SHP77 treated with DMSO at 0.1 percent for 48 hours (cell line): ENCODE results near the gene PKN1.
"Not testable (repeated sequence)": the region's sequence is repeated elsewhere in the genome, so short reads cannot be mapped to it uniquely, and the experiment has no call there.

Experiments used
- DNase-seq: peaks from one replicate; lab custom pipeline; 2025; lab: John Stamatoyannopoulos, UW

PKN1 gene

DNA sequence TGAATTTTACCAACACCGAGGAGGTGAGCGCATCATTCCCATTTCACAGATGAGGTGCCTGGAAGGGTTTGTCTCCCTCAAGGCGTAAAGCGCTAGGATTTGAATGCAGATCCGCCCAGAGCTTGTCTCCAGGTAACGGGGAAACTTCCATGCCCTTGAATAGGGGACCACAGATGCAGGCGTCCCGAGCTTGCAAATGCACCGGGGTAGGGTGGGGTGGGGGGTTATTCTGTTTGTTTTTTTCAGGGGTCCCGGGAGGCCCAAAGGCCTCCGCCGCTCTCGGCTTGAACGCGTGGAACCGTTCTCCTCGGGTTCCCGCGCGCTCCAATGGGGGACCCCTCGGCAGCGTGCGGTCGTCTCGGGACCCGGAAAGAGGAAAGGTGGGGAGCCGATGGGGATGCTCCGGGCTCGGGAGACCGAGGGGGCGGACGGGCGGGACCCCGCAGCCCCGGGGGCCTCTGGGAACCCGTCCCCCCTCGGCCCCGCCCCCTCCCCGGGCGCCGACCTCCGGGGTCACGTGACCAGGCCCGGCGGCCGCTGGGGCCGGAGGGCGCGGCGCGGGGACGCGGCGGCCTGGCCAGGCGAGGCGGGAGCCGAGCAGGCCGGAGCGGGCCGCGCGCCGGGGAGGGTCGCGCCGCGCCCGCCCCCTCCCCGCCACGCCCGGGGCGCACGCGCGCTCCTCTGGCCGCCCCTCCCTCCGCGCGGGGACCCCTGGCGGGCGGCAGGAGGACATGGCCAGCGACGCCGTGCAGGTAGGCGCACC, at the start of gene PKN1:
PKN1 (plus strand) TSS at position 516 of the 763 bp plus-strand sequence; CDS start at position 732, 216 bp downstream.
- peak; percentile 7 for DNase-seq

DNA sequence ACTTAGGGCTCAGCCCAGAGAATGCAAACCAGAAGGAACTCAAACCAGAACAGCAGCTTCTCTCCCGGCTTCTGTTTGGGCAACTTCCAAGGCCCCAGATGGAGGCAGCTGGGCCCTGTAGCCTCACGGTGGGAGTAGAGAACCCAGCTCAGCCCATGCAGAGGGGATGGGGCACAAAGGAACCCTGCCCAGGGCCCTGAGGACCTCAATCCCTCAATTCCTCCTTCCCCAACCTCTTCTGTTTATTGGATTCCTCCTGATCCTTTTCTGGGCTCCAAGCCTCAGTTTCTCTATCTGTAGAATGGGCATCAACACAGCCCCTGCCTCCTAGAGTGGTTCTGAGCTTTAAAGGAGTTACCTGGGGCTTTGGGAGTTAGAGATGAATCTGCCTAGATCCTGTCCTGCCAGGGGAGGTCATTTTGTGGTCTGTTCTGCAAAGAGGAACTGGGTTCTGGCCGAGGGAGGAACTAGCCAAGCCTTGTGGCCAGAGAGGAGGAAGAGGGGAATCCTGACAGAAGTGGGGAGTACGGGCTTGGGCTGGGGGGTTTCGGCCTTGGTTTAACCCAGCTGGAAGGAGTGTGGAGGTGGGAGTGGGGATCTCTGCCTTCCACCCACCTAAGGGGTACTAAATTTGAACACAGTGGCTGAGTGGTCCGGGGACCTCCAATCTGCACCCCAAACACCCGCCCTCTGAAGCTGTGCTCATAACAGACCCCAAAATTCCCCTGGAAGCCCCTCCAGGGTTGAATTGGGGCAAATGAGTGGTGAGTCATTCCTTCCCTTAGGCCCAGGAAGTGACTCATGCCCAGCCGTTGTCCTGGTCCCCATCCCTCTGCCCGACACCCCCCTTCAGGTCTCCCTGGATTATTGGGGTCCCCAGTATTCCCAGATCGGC, 49.2 kb upstream of the PKN1 start:
- no peak for DNase-seq

DNA sequence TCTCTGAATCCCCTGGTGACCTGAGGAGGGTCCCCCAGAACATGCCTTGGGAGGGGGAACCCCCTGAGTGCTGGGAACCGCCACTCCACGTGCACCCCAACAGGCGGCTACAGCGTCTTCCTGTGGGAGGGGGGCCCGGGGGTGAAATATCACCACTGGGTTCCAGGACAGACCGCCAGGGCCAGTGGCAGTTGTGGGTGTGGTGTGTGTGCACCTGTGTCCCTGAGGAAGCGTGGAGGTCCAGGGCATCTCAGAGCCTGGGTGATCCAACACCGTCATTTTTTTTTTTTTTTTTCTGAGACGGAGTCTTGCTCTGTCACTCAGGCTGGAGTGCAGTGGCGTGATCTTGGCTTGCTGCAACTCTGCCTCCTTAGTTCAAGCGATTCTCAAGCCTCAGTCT, 47.6 kb upstream of the PKN1 start:
- DNase-seq, result no peak

DNA sequence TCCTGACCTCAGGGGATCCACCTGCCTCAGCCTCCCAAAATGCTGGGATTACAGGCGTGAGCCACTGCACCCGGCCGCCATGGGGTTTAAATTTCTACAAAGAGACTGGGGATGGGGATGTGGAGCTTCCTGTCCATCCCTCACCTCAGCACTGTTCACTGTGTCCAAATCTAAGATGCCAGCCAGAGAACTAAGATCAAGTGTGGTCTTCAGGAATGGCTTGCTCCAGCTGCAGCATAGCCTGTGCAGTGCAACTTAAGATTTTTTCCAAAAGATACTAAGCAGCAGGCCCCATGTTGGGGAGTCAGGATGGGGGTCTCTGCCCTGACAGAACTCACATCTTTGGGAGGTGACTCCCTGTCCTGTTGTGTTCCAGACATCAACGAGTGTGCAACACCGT, 42.6 kb upstream of the PKN1 start:
- DNase-seq, result no peak

DNA sequence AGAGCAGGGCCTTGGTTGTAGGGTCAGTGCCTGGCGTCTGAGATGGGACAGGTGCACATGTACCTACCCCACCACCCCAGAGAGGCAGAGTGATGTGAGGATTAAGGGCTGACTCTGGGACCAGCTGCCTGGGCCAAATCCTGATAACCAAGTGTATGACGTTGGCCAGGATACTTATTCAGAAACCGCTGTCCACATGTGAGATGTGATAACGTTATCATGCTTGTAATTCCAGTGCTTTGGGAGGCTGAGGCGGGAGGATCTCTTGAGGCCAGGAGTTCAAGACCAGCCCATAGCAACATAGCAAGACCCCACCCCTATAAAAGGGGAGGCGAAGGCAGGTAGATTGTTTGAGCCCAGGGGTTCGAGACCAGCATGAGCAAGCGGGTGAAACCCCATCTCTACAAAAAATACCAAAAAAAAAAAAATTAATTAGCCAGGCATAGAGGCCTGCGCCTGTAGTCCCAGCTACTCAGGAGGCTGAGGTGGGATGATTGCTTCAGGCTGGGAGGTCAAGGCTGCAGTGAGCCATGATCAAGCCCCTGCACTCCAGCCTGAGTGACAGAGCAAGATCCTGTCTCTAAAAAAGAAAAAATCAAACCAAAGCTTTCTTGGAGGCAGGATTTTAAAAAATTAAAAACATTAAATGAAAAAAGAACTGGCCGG, 41.8 kb upstream of the PKN1 start:
- no peak for DNase-seq

DNA sequence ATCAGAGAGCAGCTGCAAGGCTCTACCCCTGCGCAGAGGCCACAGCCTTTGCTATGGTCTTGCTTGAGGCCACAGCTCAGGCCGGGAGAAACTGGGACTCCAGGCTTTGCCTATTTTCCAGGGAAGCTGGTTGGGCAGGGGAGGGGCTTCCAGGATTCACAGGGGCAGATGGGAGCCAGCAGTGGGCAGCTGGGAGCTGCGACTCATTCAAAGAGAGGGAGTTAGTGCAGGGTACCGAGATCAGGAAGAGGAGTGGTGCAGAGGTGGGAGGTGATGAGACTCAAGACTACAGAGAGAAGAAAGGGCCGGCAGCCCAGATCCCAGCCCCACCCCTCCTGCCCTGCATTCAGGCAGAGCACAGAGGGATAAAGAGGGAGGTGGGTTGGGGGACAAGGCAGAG, 39.8 kb upstream of the PKN1 start:
- DNase-seq, result no peak

DNA sequence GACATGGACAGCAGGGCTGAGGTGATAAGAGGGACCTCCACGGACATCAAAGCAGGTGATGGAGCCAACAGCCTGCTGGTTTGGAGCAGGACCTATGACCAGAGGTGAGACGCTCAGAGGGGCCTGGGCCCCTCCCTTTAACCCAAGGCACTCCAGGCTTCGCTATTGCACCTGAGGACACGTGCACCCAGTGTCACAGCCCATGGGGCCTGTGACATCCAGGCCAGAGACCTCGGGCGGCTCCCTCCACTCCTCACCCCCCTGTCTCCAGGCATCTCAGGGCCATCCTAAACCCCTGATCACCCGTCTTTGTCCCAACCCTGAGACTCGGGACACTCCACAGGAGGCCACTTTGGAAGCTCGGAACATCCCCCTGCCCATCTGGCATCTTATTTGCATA, 38.9 kb upstream of the PKN1 start:
- DNase-seq, result no peak

DNA sequence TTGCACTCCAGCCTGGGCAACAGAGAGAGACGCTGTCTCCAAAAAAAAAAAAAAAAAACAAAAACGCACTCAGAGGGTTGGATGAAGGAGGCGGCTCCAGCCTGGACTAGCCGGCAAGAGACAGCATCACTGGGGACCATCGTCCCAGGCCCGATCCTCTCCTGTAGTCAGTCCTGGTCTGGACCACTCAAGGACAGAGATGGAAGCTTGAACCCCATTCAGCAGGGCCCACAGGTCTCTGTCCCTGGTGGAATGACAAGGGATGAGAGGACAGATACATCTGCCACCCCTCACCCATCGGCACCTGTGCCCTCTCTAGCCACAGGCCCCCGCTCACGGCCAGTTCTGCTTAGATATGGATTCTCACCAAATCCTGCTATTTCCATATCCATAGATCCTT, 37.8 kb upstream of the PKN1 start:
- DNase-seq, result no peak

DNA sequence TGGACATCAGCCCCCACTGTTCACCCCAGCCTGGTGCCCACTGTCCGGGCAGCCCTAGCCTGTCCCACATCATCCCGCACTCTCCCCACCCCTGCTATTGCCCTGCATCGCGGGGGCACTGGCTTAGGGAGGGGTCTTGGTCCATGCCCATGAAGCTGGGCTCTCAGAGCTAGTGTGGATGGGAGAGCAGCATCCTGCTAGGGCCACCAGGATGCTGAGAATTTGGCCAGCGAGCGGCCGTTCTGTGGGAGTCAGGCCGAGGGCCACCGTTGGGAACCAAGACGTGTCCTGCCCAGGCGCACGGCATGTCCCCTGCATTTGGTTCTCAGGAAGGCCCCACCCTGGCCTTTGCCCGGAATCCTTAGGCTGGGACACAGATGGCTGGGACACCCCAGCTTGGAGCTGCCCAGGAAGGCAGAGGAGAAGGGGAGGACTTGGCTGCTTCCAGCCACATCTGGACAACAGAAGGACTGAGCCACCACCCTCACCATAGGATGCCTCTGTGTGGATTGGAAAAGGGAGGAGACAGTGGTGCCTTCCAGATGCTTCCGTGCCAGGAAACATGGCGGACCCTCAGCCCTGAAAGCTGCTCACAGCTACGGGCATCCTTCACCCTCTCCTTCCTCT, 37.3 kb upstream of the PKN1 start:
- DNase-seq, result no peak

DNA sequence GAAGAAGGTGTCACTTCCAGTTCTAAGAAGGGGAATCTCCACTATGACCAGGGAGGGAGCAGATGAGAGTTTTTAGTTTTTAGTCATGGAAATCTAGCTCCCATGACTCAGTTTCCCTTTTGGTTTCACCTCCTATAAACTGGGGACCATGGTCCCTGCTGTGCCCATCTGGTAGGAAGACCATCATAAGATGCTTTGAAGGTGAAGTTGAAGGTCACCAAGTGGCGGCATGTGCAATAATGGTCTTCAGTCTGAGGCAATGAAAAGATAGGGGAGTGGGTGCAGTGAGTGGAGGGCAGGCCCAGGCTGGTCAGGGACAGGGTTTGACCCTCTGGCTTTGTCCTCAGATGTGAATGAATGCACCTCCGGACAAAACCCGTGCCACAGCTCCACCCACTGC, 36.4 kb upstream of the PKN1 start:
- DNase-seq, result not testable (repeated sequence)

DNA sequence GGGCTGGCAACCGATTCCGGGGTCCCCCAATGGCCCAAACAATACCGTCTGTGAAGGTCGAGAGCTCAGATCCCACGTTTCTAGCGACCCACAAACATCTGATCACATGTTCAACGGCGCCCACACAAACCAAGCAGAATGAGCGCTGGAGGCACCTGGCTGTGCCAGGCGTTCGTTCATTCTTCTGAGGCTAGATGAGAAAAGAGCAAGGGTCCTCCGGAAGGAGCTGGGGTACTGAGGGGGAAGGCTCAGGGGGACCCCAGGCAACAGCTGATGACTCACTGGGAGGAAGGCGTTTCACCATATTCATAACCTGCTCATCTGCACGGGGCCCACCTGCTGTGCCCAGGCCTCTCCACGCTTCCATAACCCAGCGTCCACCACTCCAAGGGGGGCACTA, 35.9 kb upstream of the PKN1 start:
- not testable (repeated sequence) for DNase-seq

DNA sequence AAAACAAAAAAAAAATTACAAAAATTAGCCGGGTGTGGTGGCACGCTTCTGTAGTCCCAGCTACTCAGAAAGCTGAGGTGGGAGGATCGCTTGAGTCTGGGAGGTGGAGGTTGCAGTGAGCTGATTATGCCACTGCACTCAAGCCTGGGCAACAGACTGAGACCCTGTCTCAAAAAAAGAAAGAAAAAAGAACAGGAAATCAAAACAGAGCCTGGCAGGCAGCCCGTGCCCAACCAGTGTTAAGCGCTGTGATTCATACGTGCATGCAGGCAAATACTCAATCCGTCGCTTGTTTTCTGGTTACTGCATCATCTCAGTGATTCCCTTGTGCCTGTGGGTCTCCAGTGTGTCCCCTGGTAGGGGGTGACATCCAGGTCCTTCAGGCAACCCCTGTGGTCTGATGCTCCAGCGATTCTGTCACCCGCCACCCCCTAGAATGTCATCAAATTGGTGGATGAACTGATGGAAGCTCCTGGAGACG, 32.1 kb upstream of the PKN1 start:
- no peak for DNase-seq

DNA sequence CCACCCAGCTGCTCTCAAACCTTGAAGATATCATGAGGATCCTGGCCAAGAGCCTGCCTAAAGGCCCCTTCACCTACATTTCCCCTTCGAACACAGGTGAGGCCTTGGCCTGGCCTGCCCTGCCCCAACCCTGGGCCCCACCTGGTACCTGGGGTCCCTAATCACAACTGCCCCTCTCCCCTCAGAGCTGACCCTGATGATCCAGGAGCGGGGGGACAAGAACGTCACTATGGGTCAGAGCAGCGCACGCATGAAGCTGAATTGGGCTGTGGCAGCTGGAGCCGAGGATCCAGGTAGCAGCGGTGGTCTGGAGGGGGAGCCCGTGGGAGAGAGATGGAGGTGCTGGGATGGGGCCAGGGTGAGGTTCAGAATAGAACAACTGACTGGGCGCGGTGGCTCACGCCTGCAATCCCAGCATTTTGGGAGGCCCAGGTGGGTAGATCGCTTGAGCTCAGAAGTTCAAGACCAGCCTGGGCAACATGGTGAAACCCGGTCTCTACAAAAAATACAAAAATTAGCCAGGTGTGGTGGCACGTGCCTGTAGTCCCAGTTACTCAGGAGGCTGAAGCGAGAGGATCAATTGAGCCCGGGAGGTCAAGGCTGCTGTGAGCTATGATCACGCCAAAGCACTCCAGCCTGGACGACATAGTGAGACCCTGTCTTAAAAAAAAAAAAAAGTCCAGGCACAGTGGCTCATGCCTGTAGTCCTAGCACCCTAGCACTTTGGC, 31.5 kb upstream of the PKN1 start:
- no peak for DNase-seq

DNA sequence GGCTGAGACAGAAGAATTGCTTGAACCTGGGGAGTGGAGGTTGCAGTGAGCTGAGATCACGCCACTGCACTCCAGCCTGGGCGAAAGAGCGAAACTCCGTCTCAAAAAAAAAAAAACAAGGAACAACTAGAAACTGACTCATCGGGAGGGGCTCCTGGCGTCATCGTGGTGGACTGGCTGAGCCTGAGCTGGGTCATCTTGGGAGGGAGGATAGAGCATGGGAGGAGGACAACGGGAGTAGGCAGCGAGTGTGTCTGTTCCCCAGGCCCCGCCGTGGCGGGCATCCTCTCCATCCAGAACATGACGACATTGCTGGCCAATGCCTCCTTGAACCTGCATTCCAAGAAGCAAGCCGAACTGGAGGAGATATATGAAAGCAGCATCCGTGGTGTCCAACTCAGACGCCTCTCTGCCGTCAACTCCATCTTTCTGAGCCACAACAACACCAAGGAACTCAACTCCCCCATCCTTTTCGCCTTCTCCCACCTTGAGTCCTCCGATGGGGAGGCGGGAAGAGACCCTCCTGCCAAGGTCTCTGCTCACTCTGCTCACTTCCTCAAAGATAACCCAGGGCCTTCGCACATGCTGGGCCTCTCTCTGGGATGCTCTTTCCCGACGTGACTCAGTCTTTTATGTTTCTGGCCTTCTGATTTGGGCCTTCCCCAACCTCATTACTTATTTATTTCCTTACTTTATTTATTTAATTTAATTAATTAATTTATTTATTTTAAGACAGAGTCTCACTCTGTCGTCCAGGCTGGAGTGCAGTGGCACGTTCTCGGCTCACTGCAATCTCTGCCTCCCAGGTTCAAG, 30.6 kb upstream of the PKN1 start:
- DNase-seq, result no peak

DNA sequence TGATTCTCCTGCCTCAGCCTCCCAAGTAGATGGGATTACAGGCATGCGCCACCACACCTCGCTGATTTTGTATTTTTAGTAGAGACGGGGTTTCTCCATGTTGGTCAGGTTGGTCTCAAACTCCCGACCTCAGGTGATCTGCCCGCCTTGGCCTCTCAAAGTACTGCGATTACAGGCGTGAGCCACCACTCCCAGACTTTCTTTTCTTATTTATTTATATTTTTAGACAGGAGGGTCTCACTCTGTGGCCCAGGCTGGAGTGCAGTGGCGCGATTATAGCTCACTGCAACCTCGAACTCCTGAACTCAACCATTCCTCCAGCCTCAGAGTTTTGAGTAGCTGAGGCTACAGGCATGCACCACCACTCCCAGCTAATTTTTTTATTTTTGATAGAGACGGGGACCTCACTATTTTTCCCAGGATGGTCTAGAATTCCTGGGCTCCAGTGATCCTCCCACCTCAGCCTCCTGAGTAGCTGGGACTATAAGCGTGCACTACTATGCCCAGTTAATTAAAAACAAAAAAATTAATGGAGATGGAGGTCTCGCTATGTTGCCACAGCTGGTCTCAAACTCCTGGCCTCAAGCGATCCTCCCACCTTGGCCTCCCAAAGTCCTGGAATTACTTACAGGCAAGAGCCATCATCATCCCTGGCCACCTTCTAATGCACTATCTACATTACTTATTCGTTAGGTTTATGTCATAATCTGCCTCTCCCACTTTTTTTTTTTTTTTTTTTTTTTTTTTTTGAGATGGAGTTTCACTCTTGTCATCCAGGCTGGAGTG, 29.8 kb upstream of the PKN1 start:
- not testable (repeated sequence) for DNase-seq

DNA sequence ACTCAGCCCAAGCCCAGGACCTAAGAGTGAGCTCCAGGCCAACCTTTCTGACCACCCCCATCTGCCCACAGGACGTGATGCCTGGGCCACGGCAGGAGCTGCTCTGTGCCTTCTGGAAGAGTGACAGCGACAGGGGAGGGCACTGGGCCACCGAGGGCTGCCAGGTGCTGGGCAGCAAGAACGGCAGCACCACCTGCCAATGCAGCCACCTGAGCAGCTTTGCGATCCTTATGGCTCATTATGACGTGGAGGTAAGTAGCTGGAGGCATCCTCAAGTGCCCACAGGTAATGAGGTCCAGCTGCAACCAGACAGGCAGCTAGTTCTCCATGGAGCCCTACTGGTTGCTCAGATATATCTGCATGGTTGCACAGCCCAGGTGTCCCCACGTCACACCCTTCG, 28.8 kb upstream of the PKN1 start:
- no peak for DNase-seq

DNA sequence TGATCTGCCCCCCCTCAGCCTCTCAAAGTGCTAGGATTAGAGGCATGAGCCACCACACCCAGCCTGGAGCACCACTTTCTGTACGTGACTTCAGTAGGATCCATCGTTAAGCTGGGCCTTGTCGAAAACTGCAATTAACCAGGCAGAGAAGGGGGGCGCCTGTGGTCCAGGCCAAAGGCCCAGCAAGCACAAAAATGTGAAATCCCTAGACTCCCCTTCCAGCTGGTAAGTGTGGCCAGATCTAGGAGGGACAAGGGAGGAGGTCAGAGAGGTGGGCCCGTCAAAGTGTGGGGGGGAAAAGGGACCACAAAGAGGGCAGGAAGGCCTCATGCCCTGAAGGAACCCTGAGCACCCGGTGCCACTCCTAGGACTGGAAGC, 27.7 kb upstream of the PKN1 start:
- no peak for DNase-seq

DNA sequence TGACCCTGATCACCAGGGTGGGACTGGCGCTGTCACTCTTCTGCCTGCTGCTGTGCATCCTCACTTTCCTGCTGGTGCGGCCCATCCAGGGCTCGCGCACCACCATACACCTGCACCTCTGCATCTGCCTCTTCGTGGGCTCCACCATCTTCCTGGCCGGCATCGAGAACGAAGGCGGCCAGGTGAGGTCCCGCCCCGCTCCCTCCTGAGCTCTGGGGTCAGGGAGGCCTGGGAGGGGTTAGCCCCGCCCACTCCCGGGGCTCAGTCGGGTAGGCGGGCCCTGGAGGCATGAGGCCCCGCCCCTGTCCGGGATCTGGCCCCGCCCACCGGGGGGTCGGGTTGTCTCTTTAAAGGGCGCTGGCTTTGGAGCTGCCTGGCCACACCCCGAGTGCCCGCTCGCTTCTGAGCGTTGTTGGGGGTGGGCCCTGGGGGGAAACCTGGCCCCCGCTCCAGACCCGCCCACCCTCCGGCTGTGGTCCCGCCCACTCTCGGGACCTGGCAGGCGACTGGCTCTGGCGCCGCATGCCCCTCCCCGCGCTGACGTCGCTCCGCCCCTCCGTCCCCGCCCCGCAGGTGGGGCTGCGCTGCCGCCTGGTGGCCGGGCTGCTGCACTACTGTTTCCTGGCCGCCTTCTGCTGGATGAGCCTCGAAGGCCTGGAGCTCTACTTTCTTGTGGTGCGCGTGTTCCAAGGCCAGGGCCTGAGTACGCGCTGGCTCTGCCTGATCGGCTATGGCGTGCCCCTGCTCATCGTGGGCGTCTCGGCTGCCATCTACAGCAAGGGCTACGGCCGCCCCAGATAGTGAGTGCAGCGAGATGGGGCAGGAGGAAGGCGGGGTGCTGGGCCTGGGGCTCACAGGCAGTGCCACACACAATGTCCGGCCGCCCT, 27.1 kb upstream of the PKN1 start:
- peak; percentile 71 for DNase-seq
